Skin epidermis (tissue), 12 donors: ENCODE results near the gene CXXC5.
"Not testable (repeated sequence)": the region's sequence is repeated elsewhere in the genome, so short reads cannot be mapped to it uniquely, and the experiment has no call there.

Experiments used
- H3K27ac ChIP-seq, 21 experiments: fragments of 200-600 bp; sonication (generic) in 11 of 21; one replicate each; pipeline ENCODE4 v1.5.0; 2020; ENCODE audit warnings: mild to moderate bottlenecking in 3 of 21, inconsistent platforms in 2 of 21, moderate library complexity in 2 of 21
- H3K4me3 ChIP-seq, 7 experiments: fragments of 200-600 bp; sonication (generic) in 2 of 7; one replicate each; pipeline ENCODE4 v1.5.0; 2020; ENCODE audit warnings: inconsistent platforms in 2 of 7, mild to moderate bottlenecking in 2 of 7, moderate library complexity in 1 of 7

The CXXC5 gene

GRCh38 chr5:139701056-139701741, 53.0 kb downstream of the CXXC5 start:
- H3K27ac ChIP-seq: no peak overlapping the region
- H3K4me3 ChIP-seq: no peak overlapping the region

- Histone ChIP-seq H3K4me3 (no peak overlapping the region), H3K27ac (no peak overlapping the region)
These were observed 54.4 kb downstream of the CXXC5 start for GRCh38 chr5:139702548-139702947.

- no peak overlapping the region for H3K4me3 ChIP-seq
- no peak overlapping the region for H3K27ac ChIP-seq
These were observed 56.6 kb downstream of the CXXC5 start for GRCh38 chr5:139704748-139705147.

GRCh38 chr5:139705191-139705590, 57.0 kb downstream of the CXXC5 start:
- H3K4me3 ChIP-seq: no peak overlapping the region
- no peak overlapping the region for H3K27ac ChIP-seq

- no peak overlapping the region for H3K27ac ChIP-seq
These were observed 57.8 kb downstream of the CXXC5 start for GRCh38 chr5:139705655-139706587.

GRCh38 chr5:139707445-139708003, 59.4 kb downstream of the CXXC5 start:
- peak overlapping the region in 1 of 21 experiments; percentile 4 for H3K27ac ChIP-seq
- no peak overlapping the region for H3K4me3 ChIP-seq

More at GRCh38 chr5:139705655-139706587, 57.8 kb downstream of the CXXC5 start:
- H3K4me3 ChIP-seq: no peak overlapping the region

- H3K4me3 ChIP-seq: no peak overlapping the region
- H3K27ac ChIP-seq: peak overlapping the region in 6 of 21 experiments; percentile 4 to 65 (median 40)
These were observed 60.3 kb downstream of the CXXC5 start for GRCh38 chr5:139708434-139708861.

- H3K27ac ChIP-seq: peak overlapping the region in 15 of 21 experiments; percentile 3 to 65 (median 47)
- peak overlapping the region in 6 of 7 experiments; percentile 6 to 31 (median 12) for H3K4me3 ChIP-seq
These were observed 60.9 kb downstream of the CXXC5 start for GRCh38 chr5:139708877-139709581.

GRCh38 chr5:139709582-139710318, 61.6 kb downstream of the CXXC5 start:
- peak overlapping the region in 6 of 7 experiments; percentile 6 to 31 (median 12) for H3K4me3 ChIP-seq
- peak overlapping the region in 16 of 21 experiments; percentile 3 to 65 (median 46) for H3K27ac ChIP-seq

- peak overlapping the region in 10 of 21 experiments; percentile 9 to 65 (median 46) for H3K27ac ChIP-seq
These were observed 62.3 kb downstream of the CXXC5 start for GRCh38 chr5:139710319-139711066.

GRCh38 chr5:139711067-139711905, 63.1 kb downstream of the CXXC5 start:
- Histone ChIP-seq H3K4me3 (peak overlapping the region; percentile 27 to 50 (median 41)), H3K27ac (peak overlapping the region in 9 of 21 experiments; percentile 4 to 65 (median 18))

More at GRCh38 chr5:139710319-139711066, 62.3 kb downstream of the CXXC5 start:
- peak overlapping the region; percentile 27 to 50 (median 41) for H3K4me3 ChIP-seq

GRCh38 chr5:139711906-139712224, 63.7 kb downstream of the CXXC5 start:
- peak overlapping the region in 2 of 21 experiments; percentile 55 to 65 for H3K27ac ChIP-seq
- H3K4me3 ChIP-seq: peak overlapping the region; percentile 27 to 50 (median 41)

GRCh38 chr5:139712412-139712811, 64.3 kb downstream of the CXXC5 start:
- Histone ChIP-seq H3K27ac (no peak overlapping the region), H3K4me3 (no peak overlapping the region)

GRCh38 chr5:139713898-139714297, 65.7 kb downstream of the CXXC5 start:
- H3K4me3 ChIP-seq, H3K27ac ChIP-seq: not testable (repeated sequence)

GRCh38 chr5:139717221-139717620, 69.1 kb downstream of the CXXC5 start:
- Histone ChIP-seq H3K27ac (no peak overlapping the region), H3K4me3 (no peak overlapping the region)

GRCh38 chr5:139718403-139718802, 70.3 kb downstream of the CXXC5 start:
- not testable (repeated sequence) for H3K27ac ChIP-seq, H3K4me3 ChIP-seq

- H3K4me3 ChIP-seq, H3K27ac ChIP-seq: not testable (repeated sequence)
These were observed 71.8 kb downstream of the CXXC5 start for GRCh38 chr5:139719970-139720369.
